Activated naive CD4-positive, alpha-beta T cell treated with anti-CD3 and anti-CD28 coated beads for 36 hours (primary cell): ENCODE data around the gene HLCS. TPM values are rescaled to one million over a fixed set of nuclear protein-coding genes. Genes with fewer than 3 reads are reported as not detected.

Source experiments
- CTCF ChIA-PET: fragments of 350-600 bp; sonication (Branson Sonifier 250); formaldehyde crosslinking; loops from one replicate; lab custom pipeline; 2021; ENCODE audit warnings: antibody characterized with exemption; lab: Charles Lee
- DNase-seq: peaks from one replicate; pipeline ENCODE4 v3.0.0-alpha.2; 2020
- H3K27ac Mint-ChIP-seq: one replicate; pipeline ENCODE4 v1.8.0; 2021; ENCODE audit warnings: mild to moderate bottlenecking, mixed read lengths
- H3K27me3 Mint-ChIP-seq: one replicate; pipeline ENCODE4 v1.8.0; 2021; ENCODE audit warnings: low read depth, mixed read lengths
- H3K36me3 Mint-ChIP-seq: one replicate; pipeline ENCODE4 v1.8.0; 2021; ENCODE audit warnings: low read depth, mixed read lengths
- H3K4me1 Mint-ChIP-seq: one replicate; pipeline ENCODE4 v1.8.0; 2021; ENCODE audit warnings: low read depth, mixed read lengths
- H3K4me3 Mint-ChIP-seq: one replicate; pipeline ENCODE4 v1.8.0; 2021; ENCODE audit warnings: mild to moderate bottlenecking, moderate library complexity, mixed read lengths
- H3K9me3 Mint-ChIP-seq: one replicate; pipeline ENCODE4 v1.8.0; 2021; ENCODE audit warnings: mixed read lengths
- intact Hi-C: fragments of 100-400 bp; cut with micrococcal nuclease; formaldehyde crosslinking; loops from one replicate; pipeline ENCODE4 v1.15.1; 2023
- total RNA-seq, 2 experiments: library from RNA; stranded (reverse); gene quantifications; one replicate each; pipeline ENCODE4 v1.2.3, GENCODE V29; 2021

Gene HLCS
- total RNA-seq, 2 experiments from 2014 or later, result 12.5 to 12.6 TPM

- CTCF ChIA-PET, result no interaction called here
- no peak overlapping the region for H3K4me3 Mint-ChIP-seq
- no peaks in the 10 kb centered on the region for H3K36me3 Mint-ChIP-seq
- no peaks in the 10 kb centered on the region for H3K4me1 Mint-ChIP-seq
- no peak for DNase-seq
- no peak overlapping the region for H3K27ac Mint-ChIP-seq
- no peaks in the 10 kb centered on the region for H3K9me3 Mint-ChIP-seq
- no peaks in the 10 kb centered on the region for H3K27me3 Mint-ChIP-seq
- intact Hi-C loops, result no loop called here
Measured at GRCh38 chr21:36847189-36847588, 119.3 kb downstream of the HLCS start.

GRCh38 chr21:36846631-36847030 is 119.8 kb downstream of the HLCS start:
- intact Hi-C loops, result no loop called here
- Mint-ChIP-seq H3K4me1 (no peaks in the 10 kb centered on the region), H3K9me3 (no peaks in the 10 kb centered on the region), H3K36me3 (no peaks in the 10 kb centered on the region), H3K4me3 (no peak overlapping the region), H3K27ac (no peak overlapping the region), H3K27me3 (no peaks in the 10 kb centered on the region)
- CTCF ChIA-PET, result no interaction called here
- no peak for DNase-seq

DNA sequence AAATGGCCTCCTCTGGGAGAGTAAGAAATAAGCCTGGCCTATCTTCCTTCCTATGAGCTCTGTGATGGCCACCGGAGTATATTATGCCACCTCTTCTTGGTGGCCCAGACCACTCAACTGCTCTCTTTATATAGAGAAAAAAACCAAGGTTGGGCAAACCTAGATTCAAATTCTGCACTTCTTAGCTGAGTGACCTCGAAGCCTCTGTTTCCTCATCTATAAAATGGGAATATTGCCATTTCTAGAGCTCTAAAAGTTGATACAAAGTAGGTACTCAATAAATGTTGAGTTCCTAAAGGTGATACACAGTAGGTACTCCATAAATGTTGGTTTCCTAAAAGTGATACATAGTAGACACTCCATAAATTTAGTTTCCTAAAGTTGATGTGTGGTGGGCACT is 120.7 kb downstream of the HLCS start:
- no peaks in the 10 kb centered on the region for H3K36me3 Mint-ChIP-seq
- H3K4me1 Mint-ChIP-seq, result no peaks in the 10 kb centered on the region
- intact Hi-C loops, result no loop called here
- H3K27me3 Mint-ChIP-seq, result no peaks in the 10 kb centered on the region
- DNase-seq, result no peak
- CTCF ChIA-PET, result no interaction called here
- H3K4me3 Mint-ChIP-seq, result no peak overlapping the region
- H3K9me3 Mint-ChIP-seq, result no peaks in the 10 kb centered on the region
- no peak overlapping the region for H3K27ac Mint-ChIP-seq

DNA sequence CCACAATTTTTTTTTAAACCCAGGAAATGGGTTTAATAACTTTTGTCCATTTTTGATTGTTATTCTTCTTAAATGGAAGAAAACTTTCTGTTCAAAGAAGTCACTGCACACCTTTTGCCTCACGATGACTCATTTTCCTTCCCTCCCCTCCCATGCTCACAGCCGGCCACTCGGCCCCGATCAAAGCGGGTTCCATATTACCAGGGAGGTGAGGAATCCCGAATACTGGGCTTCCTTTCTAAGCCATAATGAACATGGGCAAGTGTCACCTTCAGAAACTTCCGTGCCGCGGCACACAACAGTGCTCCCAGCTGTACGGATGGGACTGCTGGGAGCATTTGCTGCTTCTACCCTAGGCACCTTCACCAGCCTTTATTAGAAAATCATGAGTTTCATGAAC is 121.4 kb downstream of the HLCS start:
- CTCF ChIA-PET, result no interaction called here
- DNase-seq, result no peak

DNA sequence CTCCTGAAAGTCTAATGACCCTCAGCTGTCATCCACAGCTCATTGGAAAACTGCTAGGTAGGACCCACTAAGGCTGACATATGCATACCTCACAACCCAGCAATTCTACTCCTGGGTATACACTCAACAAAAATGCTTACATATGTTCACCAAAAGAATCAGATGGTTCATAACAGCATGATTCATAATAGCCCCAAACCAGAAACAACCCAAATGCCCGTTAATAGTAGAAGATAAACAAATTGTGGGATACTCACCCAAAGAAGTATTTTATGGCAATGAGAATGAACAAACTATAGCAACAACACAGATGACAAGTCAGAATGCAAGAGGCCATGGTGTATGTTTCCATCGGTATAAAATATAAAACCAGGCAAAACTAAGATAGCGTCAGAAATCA is 124.6 kb downstream of the HLCS start:
- no peaks in the 10 kb centered on the region for H3K4me1 Mint-ChIP-seq
- no peak overlapping the region for H3K4me3 Mint-ChIP-seq
- H3K27me3 Mint-ChIP-seq, result no peaks in the 10 kb centered on the region
- H3K9me3 Mint-ChIP-seq, result no peaks in the 10 kb centered on the region
- CTCF ChIA-PET, result no interaction called here
- DNase-seq, result no peak
- no peak overlapping the region for H3K27ac Mint-ChIP-seq
- intact Hi-C loops, result no loop called here
- H3K36me3 Mint-ChIP-seq, result no peaks in the 10 kb centered on the region

More for the DNA sequence above, 121.4 kb downstream of the HLCS start:
- intact Hi-C loops, result no loop called here
- Mint-ChIP-seq H3K4me3 (no peak overlapping the region), H3K36me3 (no peaks in the 10 kb centered on the region), H3K27me3 (no peaks in the 10 kb centered on the region), H3K4me1 (no peaks in the 10 kb centered on the region), H3K27ac (no peak overlapping the region), H3K9me3 (no peaks in the 10 kb centered on the region)

DNA sequence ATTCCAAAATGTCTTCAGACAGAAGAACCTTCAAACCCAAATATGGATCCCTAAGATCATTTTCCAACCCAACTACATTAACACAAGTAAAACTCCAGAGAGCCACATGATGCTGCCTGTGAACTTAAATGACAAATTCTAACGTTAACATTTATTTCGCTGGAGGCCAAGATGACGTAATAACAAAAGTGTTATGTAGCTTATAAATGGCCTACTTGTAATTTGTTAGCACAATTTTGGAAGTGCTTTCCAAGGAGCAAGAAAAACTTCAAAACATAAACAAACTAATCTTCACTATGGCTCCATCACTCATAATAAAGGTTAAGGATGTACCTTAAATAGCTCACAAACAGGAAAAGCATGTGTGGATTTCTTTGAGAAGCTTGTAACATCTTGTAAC is 126.7 kb downstream of the HLCS start:
- no peak overlapping the region for H3K4me3 Mint-ChIP-seq
- CTCF ChIA-PET, result no interaction called here
- no peaks in the 10 kb centered on the region for H3K36me3 Mint-ChIP-seq
- H3K27me3 Mint-ChIP-seq, result no peaks in the 10 kb centered on the region
- DNase-seq, result no peak
- intact Hi-C loops, result no loop called here
- H3K27ac Mint-ChIP-seq, result no peak overlapping the region
- H3K9me3 Mint-ChIP-seq, result no peaks in the 10 kb centered on the region
- H3K4me1 Mint-ChIP-seq, result no peaks in the 10 kb centered on the region

- CTCF ChIA-PET, result interaction anchor here (0.6 kb wide), 1 partner anchor 209 kb away, joined by 3 read pairs; no protein-coding TSS in a partner anchor
- intact Hi-C loops, result no loop called here
Measured at GRCh38 chr21:36839123-36839522, 127.3 kb downstream of the HLCS start.

DNA sequence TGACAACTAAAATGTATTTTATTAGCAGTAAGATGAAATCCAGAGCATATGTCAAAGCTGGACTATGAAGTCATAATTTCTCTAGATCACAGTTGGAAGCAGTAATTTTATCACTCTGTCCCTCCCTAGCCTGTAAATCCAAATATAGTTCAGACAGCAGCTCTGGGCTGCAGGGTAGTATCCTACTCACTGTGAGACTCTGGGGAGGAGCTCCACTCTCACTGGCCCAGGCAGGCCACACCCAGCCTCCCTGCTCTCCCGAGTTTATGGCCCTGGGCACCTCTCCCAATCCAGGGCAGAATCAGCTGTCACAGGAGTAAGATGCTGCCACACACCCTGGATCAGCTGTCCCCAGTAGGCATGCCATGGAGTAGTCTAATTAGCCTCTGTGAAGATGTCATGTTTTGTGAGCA is 131.1 kb downstream of the HLCS start:
- H3K4me3 Mint-ChIP-seq, result no peak overlapping the region
- H3K27me3 Mint-ChIP-seq, result no peaks in the 10 kb centered on the region
- H3K9me3 Mint-ChIP-seq, result no peaks in the 10 kb centered on the region
- DNase-seq, result no peak
- intact Hi-C loops, result no loop called here
- no peak overlapping the region for H3K27ac Mint-ChIP-seq
- CTCF ChIA-PET, result no interaction called here
- H3K4me1 Mint-ChIP-seq, result peaks cover 2% of the 10 kb centered on the region
- no peaks in the 10 kb centered on the region for H3K36me3 Mint-ChIP-seq

More at GRCh38 chr21:36839123-36839522, 127.3 kb downstream of the HLCS start:
- no peak overlapping the region for H3K4me3 Mint-ChIP-seq
- no peaks in the 10 kb centered on the region for H3K36me3 Mint-ChIP-seq
- H3K9me3 Mint-ChIP-seq, result no peaks in the 10 kb centered on the region
- no peak overlapping the region for H3K27ac Mint-ChIP-seq
- no peak for DNase-seq
- no peaks in the 10 kb centered on the region for H3K4me1 Mint-ChIP-seq
- no peaks in the 10 kb centered on the region for H3K27me3 Mint-ChIP-seq

DNA sequence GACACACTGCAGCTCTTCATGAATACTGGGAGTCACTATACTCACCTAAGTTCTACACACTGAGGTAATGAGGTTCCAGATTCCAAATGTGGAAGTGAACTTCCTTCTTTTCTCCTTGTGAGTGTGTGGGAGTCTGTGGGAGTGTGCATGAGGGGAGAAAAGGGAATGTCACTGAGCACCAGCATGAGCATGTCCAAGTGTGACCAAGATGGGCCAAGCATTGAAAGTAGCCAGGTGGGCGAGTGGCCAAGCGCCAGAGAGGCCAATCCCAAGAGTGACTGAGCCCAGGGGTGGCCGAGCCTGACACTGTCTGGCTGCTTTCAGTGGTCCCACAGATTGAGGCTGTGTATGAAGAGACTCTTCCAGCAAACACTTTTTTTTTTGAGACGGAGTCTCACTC is 132.3 kb downstream of the HLCS start:
- CTCF ChIA-PET, result no interaction called here
- no peak overlapping the region for H3K4me3 Mint-ChIP-seq
- H3K27ac Mint-ChIP-seq, result no peak overlapping the region
- H3K9me3 Mint-ChIP-seq, result no peaks in the 10 kb centered on the region
- intact Hi-C loops, result no loop called here
- no peaks in the 10 kb centered on the region for H3K27me3 Mint-ChIP-seq
- DNase-seq, result no peak
- H3K36me3 Mint-ChIP-seq, result no peaks in the 10 kb centered on the region
- peaks cover 2% of the 10 kb centered on the region for H3K4me1 Mint-ChIP-seq

DNA sequence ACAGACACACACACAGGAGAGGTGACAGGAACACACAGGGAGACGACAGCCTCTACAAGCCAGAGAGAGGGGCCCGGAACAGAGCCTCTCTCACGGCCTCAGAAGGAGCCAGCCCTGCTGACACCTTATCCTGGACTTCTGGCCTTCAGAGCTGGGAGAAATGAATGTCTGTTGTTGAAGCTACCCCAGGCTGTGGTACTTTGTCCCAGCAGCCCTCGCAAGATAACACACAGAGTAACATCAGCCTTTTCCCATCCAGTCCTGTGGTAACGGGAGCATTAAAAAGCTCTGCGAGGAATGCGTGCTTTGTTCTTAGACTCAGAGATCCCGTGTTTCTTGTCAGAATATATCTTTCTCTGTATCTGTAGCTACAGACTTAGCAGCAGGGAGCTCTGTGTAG is 136.4 kb downstream of the HLCS start:
- CTCF ChIA-PET, result no interaction called here
- peaks cover 2% of the 10 kb centered on the region for H3K36me3 Mint-ChIP-seq

DNA sequence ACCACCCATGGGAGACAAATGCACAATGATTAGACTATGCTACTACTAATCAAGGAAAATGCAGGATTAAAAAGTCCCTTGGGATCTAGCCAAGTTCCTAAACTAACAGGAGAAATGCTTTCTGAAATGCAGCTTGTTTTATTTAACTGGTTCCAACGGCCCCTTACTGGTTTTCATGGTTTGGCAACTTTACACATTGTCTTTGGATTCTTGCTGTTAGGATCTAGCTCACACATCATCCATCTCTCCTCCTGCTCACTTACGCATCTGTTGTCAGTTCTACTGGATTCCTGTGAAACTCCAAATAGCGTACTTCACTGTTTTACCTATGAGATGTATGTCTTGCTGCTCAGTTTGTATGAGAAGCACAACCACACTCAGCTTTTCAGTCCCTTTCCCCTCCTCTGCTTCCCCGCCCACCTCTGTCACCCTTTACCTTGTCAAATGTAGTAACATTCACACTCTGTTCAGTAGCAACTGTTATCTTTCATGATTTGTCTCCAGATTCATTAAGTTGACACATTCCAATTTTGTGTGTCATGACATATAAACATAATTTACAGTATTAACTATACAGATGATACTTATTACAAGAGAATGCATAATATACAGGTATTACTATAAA is 137.5 kb downstream of the HLCS start:
- intact Hi-C loops, result no loop called here
- H3K27me3 Mint-ChIP-seq, result no peaks in the 10 kb centered on the region

More for the DNA sequence above, 136.4 kb downstream of the HLCS start:
- no peak overlapping the region for H3K4me3 Mint-ChIP-seq
- H3K27me3 Mint-ChIP-seq, result no peaks in the 10 kb centered on the region
- H3K27ac Mint-ChIP-seq, result no peak overlapping the region
- H3K4me1 Mint-ChIP-seq, result peaks cover 2% of the 10 kb centered on the region
- no peak for DNase-seq
- no peaks in the 10 kb centered on the region for H3K9me3 Mint-ChIP-seq
- intact Hi-C loops, result no loop called here

DNA sequence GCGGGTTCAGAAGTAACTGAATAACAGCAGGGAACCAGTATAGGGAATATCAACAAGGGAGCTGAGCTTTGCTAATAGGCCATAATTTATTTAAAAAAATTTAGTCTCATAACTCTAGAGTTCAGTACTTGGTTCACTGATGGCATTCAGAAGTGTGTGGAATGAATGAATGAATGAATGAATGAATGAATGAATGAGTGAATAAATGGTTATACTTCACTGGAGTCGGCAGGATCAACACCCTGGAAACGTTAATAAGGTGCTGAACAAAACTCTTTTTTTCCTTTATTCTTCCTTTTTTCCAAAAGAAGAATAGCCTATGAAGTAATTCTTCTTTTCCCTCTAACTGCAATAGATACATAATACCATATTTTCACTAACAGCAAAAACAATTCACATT is 138.3 kb downstream of the HLCS start:
- no peak for DNase-seq
- Mint-ChIP-seq H3K4me3 (no peak overlapping the region), H3K36me3 (peaks cover 8% of the 10 kb centered on the region), H3K27me3 (no peaks in the 10 kb centered on the region), H3K9me3 (no peaks in the 10 kb centered on the region), H3K27ac (no peak overlapping the region), H3K4me1 (peaks cover 2% of the 10 kb centered on the region)
- CTCF ChIA-PET, result no interaction called here
- intact Hi-C loops, result no loop called here

More for the DNA sequence above, 137.5 kb downstream of the HLCS start:
- no peak for DNase-seq
- H3K27ac Mint-ChIP-seq, result no peak overlapping the region
- peaks cover 2% of the 10 kb centered on the region for H3K4me1 Mint-ChIP-seq
- no peak overlapping the region for H3K4me3 Mint-ChIP-seq
- H3K36me3 Mint-ChIP-seq, result peaks cover 8% of the 10 kb centered on the region
- CTCF ChIA-PET, result no interaction called here
- H3K9me3 Mint-ChIP-seq, result no peaks in the 10 kb centered on the region

GRCh38 chr21:36825658-36826057 is 140.8 kb downstream of the HLCS start:
- H3K27ac Mint-ChIP-seq, result no peak overlapping the region
- no peaks in the 10 kb centered on the region for H3K9me3 Mint-ChIP-seq
- CTCF ChIA-PET, result interaction anchor here (0.6 kb wide), 1 partner anchor 12 kb away, joined by 3 read pairs; no protein-coding TSS in a partner anchor
- H3K27me3 Mint-ChIP-seq, result no peaks in the 10 kb centered on the region
- no peak overlapping the region for H3K4me3 Mint-ChIP-seq
- intact Hi-C loops, result no loop called here
- H3K36me3 Mint-ChIP-seq, result peaks cover 13% of the 10 kb centered on the region
- no peaks in the 10 kb centered on the region for H3K4me1 Mint-ChIP-seq
- DNase-seq, result no peak
